ENCODE results near the gene NDRG4. TPM values are rescaled to one million over a fixed set of nuclear protein-coding genes. Genes with fewer than 3 reads are reported as not detected.

NDRG4 gene
- total RNA-seq, 2 donors from 2014 or later = 13.4 to 359 TPM

DNA sequence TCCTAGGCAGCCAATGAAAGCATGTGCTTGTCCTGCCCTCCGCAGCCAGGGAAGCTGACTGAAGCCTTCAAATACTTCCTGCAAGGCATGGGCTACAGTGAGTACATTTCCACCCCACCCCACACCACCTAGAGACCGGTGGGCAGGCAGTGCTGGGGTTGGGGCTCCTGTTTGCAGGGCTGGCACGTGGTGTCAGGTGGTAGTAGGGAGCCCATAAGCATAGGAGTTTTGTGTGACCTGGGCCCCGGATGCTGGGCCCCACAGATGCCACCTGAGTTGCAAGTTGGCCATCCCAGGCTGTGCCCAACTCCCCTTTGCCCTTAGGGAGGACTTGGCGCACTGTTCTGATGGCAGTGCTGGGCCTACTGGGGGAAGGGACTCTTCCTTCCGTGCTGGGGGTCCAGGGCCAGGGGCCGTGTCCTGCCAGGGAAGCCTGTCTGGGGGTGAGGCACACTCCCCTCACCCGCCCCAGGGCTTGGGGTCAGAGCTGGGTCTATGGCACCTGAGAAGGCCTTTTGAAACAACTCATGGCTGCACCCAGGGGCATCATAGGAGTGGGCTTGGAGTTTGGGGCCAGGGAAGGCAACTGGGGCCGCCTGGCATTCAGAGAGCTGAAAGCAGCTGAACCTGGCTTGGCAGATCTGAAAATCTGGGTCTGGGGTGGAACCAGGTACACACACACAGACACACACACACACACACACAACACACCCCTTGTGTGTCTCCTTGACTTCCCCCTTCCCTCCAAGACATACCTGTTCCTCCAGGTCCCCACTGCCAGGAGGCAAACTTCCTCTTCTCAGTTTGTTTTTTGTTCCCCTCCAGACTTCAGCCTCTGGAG is 9.5 kb downstream of the NDRG4 start:
- DNase-seq (ENCODE audit: low spot score) = peak; percentile 50
- H3K4me3 ChIP-seq = no peak overlapping the region
- WGBS = 88% methylated on average over 9 of the region's 9 CpGs
- H3K9me3 ChIP-seq = no peaks in the 10 kb centered on the region
- H3K27ac ChIP-seq = peak overlapping the region; percentile 57 to 68
- TF ChIP-seq POLR2AphosphoS5 (IDR thresholded peaks at IDR 0.05) (peak; percentile 55), POLR2A (IDR thresholded peaks at IDR 0.05) (no peak)
- intact Hi-C loops (cut with DNase I) = loop anchor here (10.0 kb wide), 1 partner anchor 245 kb away; no protein-coding TSS in a partner anchor
- H3K4me1 ChIP-seq (replicated peaks) = peaks cover 4% of the 10 kb centered on the region
- no peaks in the 10 kb centered on the region for H3K36me3 ChIP-seq
- no peaks in the 10 kb centered on the region for H3K27me3 ChIP-seq (replicated peaks; ENCODE audit: insufficient read depth)

DNA sequence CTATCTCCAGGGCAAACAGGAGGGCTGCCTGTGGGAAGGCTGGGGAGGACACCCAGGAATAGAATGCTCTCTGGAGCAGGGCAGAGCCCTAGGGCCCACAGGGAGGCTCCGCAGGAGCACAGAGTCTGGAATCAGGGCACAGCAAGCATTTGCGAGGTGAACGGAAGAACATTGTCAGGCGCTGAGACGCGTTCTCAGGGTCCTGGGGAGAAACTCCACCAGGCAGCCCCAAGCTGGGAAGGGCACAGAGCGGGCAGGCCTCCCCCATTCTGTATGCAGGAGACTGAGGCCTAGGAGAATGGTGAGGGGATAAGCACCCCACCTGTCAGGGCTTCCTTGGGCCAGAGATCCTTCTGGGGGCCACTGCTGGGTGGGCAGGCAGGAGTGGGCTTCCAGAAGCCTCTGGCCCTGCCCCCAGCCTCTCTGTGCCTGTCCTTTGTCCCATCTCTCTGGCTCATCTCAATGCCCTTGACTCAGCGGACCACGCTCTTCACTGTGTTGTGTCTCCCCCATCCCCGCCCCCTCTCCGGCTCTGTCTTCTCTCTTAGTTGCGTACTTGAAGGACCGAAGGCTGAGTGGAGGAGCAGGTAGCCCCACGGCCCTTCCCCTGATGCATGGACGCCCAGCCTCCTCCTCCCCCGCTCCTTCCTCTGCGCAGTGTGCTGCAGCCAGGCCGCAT is 10.3 kb downstream of the NDRG4 start:
- intact Hi-C loops (cut with DNase I) = loop anchor here (10.0 kb wide), 1 partner anchor 245 kb away; no protein-coding TSS in a partner anchor

DNA sequence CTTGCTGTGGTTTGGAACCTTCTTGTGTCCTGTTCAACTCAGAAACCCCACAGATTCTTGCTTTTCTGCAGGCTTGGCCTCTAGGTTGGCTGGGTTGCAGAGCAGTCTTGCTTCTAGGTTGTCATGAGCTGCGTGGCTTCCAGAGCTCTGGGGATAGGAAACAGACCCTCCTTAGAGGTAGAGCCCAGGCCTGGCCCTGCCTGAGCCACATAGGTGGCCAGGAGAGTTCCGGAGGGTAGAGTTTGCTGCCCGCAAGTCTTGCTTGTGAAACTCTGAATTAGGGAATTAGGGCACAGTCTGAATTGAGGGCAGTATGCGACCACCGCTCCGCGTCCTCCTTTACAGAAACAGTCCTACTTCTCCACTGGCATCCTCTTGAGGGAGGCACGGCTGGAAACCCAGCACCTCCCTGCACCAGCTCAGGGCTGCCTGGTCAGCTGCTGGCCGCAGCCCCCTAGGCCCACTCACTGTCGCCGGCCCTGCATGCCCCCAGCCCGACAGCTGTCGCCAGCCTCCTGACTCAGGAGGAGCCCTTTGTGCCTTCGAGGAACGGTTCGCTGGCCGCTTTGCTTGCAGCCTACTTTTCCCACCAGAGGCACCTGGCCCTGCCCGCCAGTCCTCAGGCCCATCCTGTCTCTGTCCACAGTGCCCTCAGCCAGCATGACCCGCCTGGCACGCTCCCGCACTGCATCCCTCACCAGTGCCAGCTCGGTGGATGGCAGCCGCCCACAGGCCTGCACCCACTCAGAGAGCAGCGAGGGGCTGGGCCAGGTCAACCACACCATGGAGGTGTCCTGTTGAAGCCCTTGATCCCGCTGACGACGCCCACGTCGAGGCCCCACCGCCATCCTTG is 11.1 kb downstream of the NDRG4 start:
- no peak for DNase-seq (ENCODE audit: low spot score)
- Histone ChIP-seq H3K9me3 (no peaks in the 10 kb centered on the region), H3K4me1 (replicated peaks) (peaks cover 4% of the 10 kb centered on the region), H3K4me3 (no peak overlapping the region), H3K27me3 (replicated peaks; ENCODE audit: insufficient read depth) (no peaks in the 10 kb centered on the region), H3K36me3 (no peaks in the 10 kb centered on the region), H3K27ac (no peak overlapping the region)
- intact Hi-C loops (cut with DNase I) = loop anchor here (10.0 kb wide), 1 partner anchor 244 kb away; no protein-coding TSS in a partner anchor
- 91% methylated on average over 29 of the region's 30 CpGs for WGBS
- TF ChIP-seq POLR2AphosphoS5 (IDR thresholded peaks at IDR 0.05) = no peak
- TF ChIP-seq, protein P1, sequence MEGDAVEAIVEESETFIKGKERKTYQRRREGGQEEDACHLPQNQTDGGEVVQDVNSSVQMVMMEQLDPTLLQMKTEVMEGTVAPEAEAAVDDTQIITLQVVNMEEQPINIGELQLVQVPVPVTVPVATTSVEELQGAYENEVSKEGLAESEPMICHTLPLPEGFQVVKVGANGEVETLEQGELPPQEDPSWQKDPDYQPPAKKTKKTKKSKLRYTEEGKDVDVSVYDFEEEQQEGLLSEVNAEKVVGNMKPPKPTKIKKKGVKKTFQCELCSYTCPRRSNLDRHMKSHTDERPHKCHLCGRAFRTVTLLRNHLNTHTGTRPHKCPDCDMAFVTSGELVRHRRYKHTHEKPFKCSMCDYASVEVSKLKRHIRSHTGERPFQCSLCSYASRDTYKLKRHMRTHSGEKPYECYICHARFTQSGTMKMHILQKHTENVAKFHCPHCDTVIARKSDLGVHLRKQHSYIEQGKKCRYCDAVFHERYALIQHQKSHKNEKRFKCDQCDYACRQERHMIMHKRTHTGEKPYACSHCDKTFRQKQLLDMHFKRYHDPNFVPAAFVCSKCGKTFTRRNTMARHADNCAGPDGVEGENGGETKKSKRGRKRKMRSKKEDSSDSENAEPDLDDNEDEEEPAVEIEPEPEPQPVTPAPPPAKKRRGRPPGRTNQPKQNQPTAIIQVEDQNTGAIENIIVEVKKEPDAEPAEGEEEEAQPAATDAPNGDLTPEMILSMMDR (IDR thresholded peaks at IDR 0.05) = no peak
- no peak for TF ChIP-seq POLR2A (IDR thresholded peaks at IDR 0.05)

More for the DNA sequence above, 10.3 kb downstream of the NDRG4 start:
- H3K4me3 ChIP-seq = peak overlapping the region in 1 of 2 donors; percentile 2
- WGBS = 86% methylated on average over 18 of the region's 18 CpGs
- no peak for DNase-seq (ENCODE audit: low spot score)
- peaks cover 4% of the 10 kb centered on the region for H3K4me1 ChIP-seq (replicated peaks)
- no peaks in the 10 kb centered on the region for H3K9me3 ChIP-seq
- H3K27me3 ChIP-seq (replicated peaks; ENCODE audit: insufficient read depth) = no peaks in the 10 kb centered on the region
- TF ChIP-seq POLR2A (IDR thresholded peaks at IDR 0.05) (no peak), POLR2AphosphoS5 (IDR thresholded peaks at IDR 0.05) (no peak)
- TF ChIP-seq, protein P1 (IDR thresholded peaks at IDR 0.05) = no peak
- no peaks in the 10 kb centered on the region for H3K36me3 ChIP-seq
- H3K27ac ChIP-seq = peak overlapping the region; percentile 57 to 68

GRCh38 chr16:58511933-58512815 is 12.2 kb downstream of the NDRG4 start:
- intact Hi-C loops (cut with DNase I) = loop anchor here (10.0 kb wide), 1 partner anchor 243 kb away; no protein-coding TSS in a partner anchor
- 58% methylated on average over 17 of the region's 17 CpGs for WGBS

More at GRCh38 chr16:58511933-58512815, 12.2 kb downstream of the NDRG4 start:
- Histone ChIP-seq H3K9me3 (no peaks in the 10 kb centered on the region), H3K4me1 (replicated peaks) (peaks cover 10% of the 10 kb centered on the region), H3K36me3 (no peaks in the 10 kb centered on the region), H3K27ac (no peak overlapping the region), H3K27me3 (replicated peaks; ENCODE audit: insufficient read depth) (no peaks in the 10 kb centered on the region), H3K4me3 (no peak overlapping the region)
- DNase-seq (ENCODE audit: low spot score) = peak; percentile 63
- TF ChIP-seq, protein P1 (IDR thresholded peaks at IDR 0.05) = peak; percentile 33 to 76 (median 67)
- TF ChIP-seq POLR2AphosphoS5 (IDR thresholded peaks at IDR 0.05) (peak; percentile 19), POLR2A (IDR thresholded peaks at IDR 0.05) (no peak)

All from prostate gland (tissue), 2 donors.